Tibial nerve (tissue), 4 donors: ENCODE results near the gene ERLIN1. TPM values are rescaled to one million over a fixed set of nuclear protein-coding genes. Genes with fewer than 3 reads are reported as not detected.
"Not testable (repeated sequence)": the region's sequence is repeated elsewhere in the genome, so short reads cannot be mapped to it uniquely, and the experiment has no call there.

Experiments used
- DNase-seq, 2 donors: peaks; one replicate each; pipeline ENCODE4 v3.0.0-alpha.2; 2019; ENCODE audit warnings: low spot score in 2 of 2
- H3K27ac ChIP-seq, 4 donors: fragments of 200-600 bp; sonication (generic) in 3 of 4; one replicate each; pipeline ENCODE4 v1.5.1; 2017 to 2019; ENCODE audit warnings: mild to moderate bottlenecking in 1 of 4
- H3K27me3 ChIP-seq, 2 donors: fragments of 200-600 bp; sonication (generic) in 1 of 2; one replicate each; pipeline versions ENCODE4 v1.5.1 to v1.6.0; 2017 to 2019
- H3K36me3 ChIP-seq, 3 donors: fragments of 200-600 bp; sonication (generic); one replicate each; pipeline ENCODE4 v1.5.1; 2018 to 2019
- H3K4me1 ChIP-seq, 4 donors: fragments of 200-600 bp; sonication (generic) in 3 of 4; one replicate each; pipeline ENCODE4 v1.5.1; 2017 to 2019
- H3K4me3 ChIP-seq, 4 donors: fragments of 200-600 bp; sonication (generic) in 3 of 4; one replicate each; pipeline ENCODE4 v1.5.1; 2017 to 2019; ENCODE audit warnings: mild to moderate bottlenecking in 1 of 4, moderate library complexity in 1 of 4
- H3K9me3 ChIP-seq, 4 donors: fragments of 200-600 bp; sonication (generic) in 3 of 4; one replicate each; pipeline ENCODE4 v1.5.1; 2017 to 2019
- CTCF ChIP-seq, 5 experiments: fragments of 200-600 bp in 3 of 5; fragments of 450-650 bp in 2 of 5; sonication (generic) in 3 of 5; IDR thresholded peaks; one replicate each; pipeline ENCODE4 v1.5.1; 2016 to 2019; ENCODE audit warnings: antibody characterized with exemption in 5 of 5, mild to moderate bottlenecking in 3 of 5, moderate library complexity in 2 of 5
- EP300 ChIP-seq, 2 donors: sonication (generic); formaldehyde crosslinking; IDR thresholded peaks; one replicate each; pipeline ENCODE4 v1.6.1; 2017; ENCODE audit warnings: antibody characterized with exemption in 2 of 2, mild to moderate bottlenecking in 1 of 2
- POLR2A ChIP-seq, 2 donors: fragments of 450-650 bp; IDR thresholded peaks; one replicate each; pipeline ENCODE4 v1.6.1; 2017; ENCODE audit warnings: antibody characterized with exemption in 2 of 2, mild to moderate bottlenecking in 2 of 2, moderate library complexity in 2 of 2
- WGBS, 2 donors: methylation state at CpG; one replicate each; pipeline ENCODE4 v1.1.5; 2018; 5-methylcytosine and 5-hydroxymethylcytosine counted together
- total RNA-seq, 4 donors: library from RNA; depleted of rRNA; stranded (reverse); fragments of >200 nt; gene quantifications; one replicate each; pipeline ENCODE4 v1.1.0, GENCODE V29; 2016

Gene ERLIN1
- total RNA-seq, 4 donors from 2014 or later = 15.5 to 27.9 (median 25.0) TPM

DNA sequence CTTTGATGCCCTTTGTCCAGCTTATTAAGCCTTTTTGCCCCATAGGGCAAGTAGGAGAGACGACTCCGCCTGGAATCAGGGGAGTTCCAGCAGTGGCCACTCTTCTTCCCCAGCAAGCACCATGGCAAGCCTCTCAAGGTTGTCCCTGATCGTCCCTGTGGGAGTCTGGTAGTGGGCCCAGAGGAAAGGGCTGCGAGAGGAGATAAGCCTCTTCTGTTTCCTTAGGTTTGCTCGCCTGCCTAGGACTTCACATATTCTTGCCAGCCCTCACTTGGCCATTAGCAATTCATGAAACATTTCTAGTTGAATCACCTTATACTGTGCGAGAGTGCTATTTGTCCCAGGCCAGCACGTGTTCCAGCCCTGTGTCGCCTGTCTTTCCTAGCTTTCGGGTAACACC lies 56.4 kb downstream of the ERLIN1 start:
- no peaks in the 10 kb centered on the region for H3K4me1 ChIP-seq
- no peak overlapping the region for H3K4me3 ChIP-seq
- no peaks in the 10 kb centered on the region for H3K36me3 ChIP-seq
- no peak for DNase-seq
- 77 to 81% methylated on average over 9 of the region's 9 CpGs for WGBS, 2 donors
- H3K27me3 ChIP-seq = peaks cover 0 to 7% of the 10 kb centered on the region in 2 donors
- H3K27ac ChIP-seq = no peak overlapping the region
- TF ChIP-seq CTCF (IDR thresholded peaks at IDR 0.05) (no peak), EP300 (IDR thresholded peaks at IDR 0.05) (peak in 1 of 2 donors; percentile 55)
- H3K9me3 ChIP-seq = no peaks in the 10 kb centered on the region

DNA sequence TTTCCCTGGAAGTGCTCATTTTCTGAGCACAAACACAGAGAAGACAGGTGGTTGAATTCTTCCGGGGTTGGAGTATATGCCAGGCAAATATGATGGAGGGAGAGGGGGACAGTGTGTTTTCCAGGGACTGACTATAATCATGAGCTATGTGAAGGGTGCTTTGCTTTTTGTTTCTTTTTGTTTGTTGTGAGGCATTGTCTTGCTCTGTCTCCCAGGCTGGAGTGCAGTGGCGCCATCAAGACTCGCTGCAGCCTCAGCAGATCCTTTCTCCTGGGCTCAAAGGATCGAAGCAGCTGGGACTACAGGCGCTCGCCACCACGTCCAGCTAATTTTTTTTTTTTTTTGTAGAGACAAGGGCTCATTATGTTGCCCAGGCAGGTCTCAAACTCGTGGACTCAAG lies 56.9 kb downstream of the ERLIN1 start:
- peaks cover 0 to 7% of the 10 kb centered on the region in 2 donors for H3K27me3 ChIP-seq
- H3K9me3 ChIP-seq = no peaks in the 10 kb centered on the region
- no peak overlapping the region for H3K4me3 ChIP-seq
- H3K4me1 ChIP-seq = no peaks in the 10 kb centered on the region
- TF ChIP-seq POLR2A (IDR thresholded peaks at IDR 0.05) (no peak), CTCF (IDR thresholded peaks at IDR 0.05) (no peak), EP300 (IDR thresholded peaks at IDR 0.05) (no peak)
- WGBS, 2 donors = 58 to 62% methylated on average over 8 of the region's 8 CpGs
- H3K36me3 ChIP-seq = no peaks in the 10 kb centered on the region
- no peak for DNase-seq
- H3K27ac ChIP-seq = no peak overlapping the region

- H3K36me3 ChIP-seq = not testable (repeated sequence)
Observed at GRCh38 chr10:100125335-100125734, 60.5 kb downstream of the ERLIN1 start.

GRCh38 chr10:100124097-100124496 lies 61.7 kb downstream of the ERLIN1 start:
- Histone ChIP-seq H3K27me3 (no peaks in the 10 kb centered on the region), H3K9me3 (no peaks in the 10 kb centered on the region), H3K4me1 (no peaks in the 10 kb centered on the region), H3K4me3 (no peak overlapping the region), H3K36me3 (no peaks in the 10 kb centered on the region), H3K27ac (no peak overlapping the region)
- TF ChIP-seq POLR2A (IDR thresholded peaks at IDR 0.05) = no peak
- no peak for TF ChIP-seq EP300 (IDR thresholded peaks at IDR 0.05)
- TF ChIP-seq CTCF (IDR thresholded peaks at IDR 0.05) = no peak
- DNase-seq = no peak
- 88 to 90% methylated on average over 4 of the region's 4 CpGs for WGBS, 2 donors

More at GRCh38 chr10:100125335-100125734, 60.5 kb downstream of the ERLIN1 start:
- H3K27ac ChIP-seq, H3K4me3 ChIP-seq, H3K4me1 ChIP-seq, H3K9me3 ChIP-seq, H3K27me3 ChIP-seq, DNase-seq: not testable (repeated sequence)
- 74 to 76% methylated on average over 2 of the region's 2 CpGs for WGBS, 2 donors

DNA sequence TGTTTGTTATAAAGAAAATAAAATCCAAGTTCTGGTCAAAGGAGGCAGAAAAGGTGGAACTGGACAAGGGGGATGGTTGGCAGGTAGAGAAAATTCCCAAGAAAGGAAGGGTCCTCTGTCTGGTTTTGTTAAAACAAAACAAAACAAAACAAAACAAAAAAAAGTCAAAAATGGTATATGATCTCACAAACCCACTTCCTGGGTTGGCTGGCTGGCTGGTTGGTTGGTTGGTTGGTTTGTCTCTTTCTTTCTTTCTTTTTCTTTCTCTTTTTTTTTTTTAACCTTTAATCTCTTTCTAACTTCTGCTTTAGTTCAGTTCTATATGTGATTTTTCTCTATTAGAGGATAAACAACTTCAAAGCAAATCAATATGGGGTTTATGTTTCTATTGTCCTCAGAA lies 63.0 kb downstream of the ERLIN1 start:
- H3K27me3 ChIP-seq = no peaks in the 10 kb centered on the region
- no peak overlapping the region for H3K4me3 ChIP-seq
- H3K36me3 ChIP-seq = no peaks in the 10 kb centered on the region
- H3K9me3 ChIP-seq = no peaks in the 10 kb centered on the region
- H3K4me1 ChIP-seq = no peaks in the 10 kb centered on the region
- no peak for DNase-seq
- TF ChIP-seq EP300 (IDR thresholded peaks at IDR 0.05) (no peak), CTCF (IDR thresholded peaks at IDR 0.05) (no peak), POLR2A (IDR thresholded peaks at IDR 0.05) (no peak)
- no peak overlapping the region for H3K27ac ChIP-seq

DNA sequence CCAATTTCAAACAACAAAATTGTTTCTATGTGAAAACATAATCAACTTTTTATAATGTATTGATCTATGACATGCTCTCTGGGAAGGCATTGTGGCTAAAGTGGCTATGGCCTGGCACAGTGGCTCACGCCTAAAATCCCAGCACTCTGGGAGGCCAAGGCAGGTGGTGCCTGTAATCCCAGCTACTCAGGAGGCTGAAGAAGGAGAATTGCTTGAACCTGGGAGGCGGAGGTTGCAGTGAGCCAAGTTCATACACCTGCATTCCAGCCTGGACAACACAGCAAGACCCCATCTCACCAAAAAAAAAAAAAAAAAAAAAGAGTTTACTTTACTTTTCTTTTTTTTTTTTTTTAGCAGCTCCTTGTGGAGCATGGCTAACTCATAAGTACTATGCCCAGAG lies 65.3 kb downstream of the ERLIN1 start:
- no peak overlapping the region for H3K27ac ChIP-seq
- DNase-seq = no peak
- WGBS, 2 donors = 88 to 100% methylated on average over 2 of the region's 2 CpGs
- no peaks in the 10 kb centered on the region for H3K4me1 ChIP-seq
- H3K4me3 ChIP-seq = no peak overlapping the region
- H3K36me3 ChIP-seq = no peaks in the 10 kb centered on the region
- peaks cover 0 to 14% of the 10 kb centered on the region in 2 donors for H3K27me3 ChIP-seq
- TF ChIP-seq EP300 (IDR thresholded peaks at IDR 0.05) = no peak
- TF ChIP-seq CTCF (IDR thresholded peaks at IDR 0.05) = no peak
- H3K9me3 ChIP-seq = no peaks in the 10 kb centered on the region
